HG02970 (cell line): Measurements from ENCODE around the gene SRGAP2C.
"Not testable (repeated sequence)": the region's sequence is repeated elsewhere in the genome, so short reads cannot be mapped to it uniquely, and the experiment has no call there.

ENCODE experiments used
- ATAC-seq: cut with Tn5 transposase; IDR thresholded peaks from one replicate; pipeline ENCODE4 v1.9.1; 2021; ENCODE audit warnings: mild to moderate bottlenecking, moderate library complexity, moderate number of reproducible peaks; ENCODE audit not compliant: unreplicated experiment, low FRiP score

SRGAP2C gene

GRCh38 chr1:121400108-121400507, 215.3 kb downstream of the SRGAP2C start:
- ATAC-seq, result not testable (repeated sequence)

GRCh38 chr1:121400541-121401310, 216.0 kb downstream of the SRGAP2C start:
- ATAC-seq, result not testable (repeated sequence)

- ATAC-seq, result not testable (repeated sequence)
Observed at GRCh38 chr1:121401375-121401955, 216.7 kb downstream of the SRGAP2C start.

GRCh38 chr1:121403254-121403653, 218.5 kb downstream of the SRGAP2C start:
- not testable (repeated sequence) for ATAC-seq

- no peak for ATAC-seq
Observed at GRCh38 chr1:121408354-121408753, 223.6 kb downstream of the SRGAP2C start.

- ATAC-seq, result no peak
Observed at GRCh38 chr1:121413821-121414220, 229.0 kb downstream of the SRGAP2C start.

- no peak for ATAC-seq
Observed at GRCh38 chr1:121414905-121415304, 230.1 kb downstream of the SRGAP2C start.

GRCh38 chr1:121417325-121417923, 232.6 kb downstream of the SRGAP2C start:
- ATAC-seq, result no peak

- ATAC-seq, result no peak
Observed at GRCh38 chr1:121418369-121419049, 233.7 kb downstream of the SRGAP2C start.

- not testable (repeated sequence) for ATAC-seq
Observed at GRCh38 chr1:121419050-121419615, 234.4 kb downstream of the SRGAP2C start.

- ATAC-seq, result not testable (repeated sequence)
Observed at GRCh38 chr1:121421490-121421889, 236.7 kb downstream of the SRGAP2C start.

GRCh38 chr1:121423956-121424355, 239.2 kb downstream of the SRGAP2C start:
- not testable (repeated sequence) for ATAC-seq

- not testable (repeated sequence) for ATAC-seq
Observed at GRCh38 chr1:121433517-121433916, 248.7 kb downstream of the SRGAP2C start.

- ATAC-seq, result not testable (repeated sequence)
Observed at GRCh38 chr1:121438862-121439261, 254.1 kb downstream of the SRGAP2C start.

- no peak for ATAC-seq
Observed at GRCh38 chr1:121440993-121441392, 256.2 kb downstream of the SRGAP2C start.
